ENCODE data around the gene CREM.

Gene CREM

DNA sequence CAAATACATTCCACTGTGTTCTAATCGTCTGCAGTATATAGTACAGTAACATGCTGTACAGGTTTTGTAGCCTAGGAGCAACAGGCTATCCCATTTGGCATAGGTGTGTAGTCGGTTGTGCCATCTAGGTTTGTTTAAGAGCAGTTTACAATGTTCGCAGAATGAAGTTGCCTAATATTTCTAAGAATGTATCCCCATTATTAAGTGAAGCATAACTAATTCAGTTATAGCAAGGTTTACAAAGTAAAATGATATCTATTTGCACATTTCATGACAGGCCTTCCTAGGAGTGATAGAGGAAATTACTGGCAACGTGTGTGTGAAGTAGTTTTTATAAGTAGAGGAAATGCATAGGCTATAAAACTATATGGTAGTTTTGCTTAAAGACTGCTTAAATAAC lies 4.0 kb downstream of the CREM start:
- no peak for DNase-seq

DNA sequence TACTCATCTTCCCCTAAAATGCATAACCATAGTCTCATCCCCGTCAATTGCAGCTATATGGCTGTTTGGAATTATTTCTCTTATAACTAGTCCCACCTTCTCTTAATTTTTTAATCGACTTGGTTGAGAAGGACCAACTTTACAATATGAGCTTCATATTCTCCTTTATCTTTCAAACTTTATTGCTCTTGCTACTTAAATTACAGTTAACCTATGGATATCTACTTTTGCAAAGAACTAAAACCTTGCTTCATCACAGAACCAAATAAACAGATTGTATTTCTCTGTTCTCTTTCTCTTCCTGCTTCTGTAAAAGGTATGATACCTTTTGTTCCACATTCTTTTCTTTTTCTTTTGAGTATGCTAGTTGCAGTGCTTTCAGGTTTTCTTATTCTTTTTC lies 6.1 kb downstream of the CREM start:
- in situ Hi-C loops (cut with HindIII; ENCODE audit: low pct_ligation_motif_present, low pct_unique_long_range_greater_than_20kb, low sequenced_read_pairs) = no loop called here
- DNase-seq = no peak

More for the DNA sequence above, 4.0 kb downstream of the CREM start:
- in situ Hi-C loops (cut with HindIII; ENCODE audit: low pct_ligation_motif_present, low pct_unique_long_range_greater_than_20kb, low sequenced_read_pairs) = no loop called here

DNA sequence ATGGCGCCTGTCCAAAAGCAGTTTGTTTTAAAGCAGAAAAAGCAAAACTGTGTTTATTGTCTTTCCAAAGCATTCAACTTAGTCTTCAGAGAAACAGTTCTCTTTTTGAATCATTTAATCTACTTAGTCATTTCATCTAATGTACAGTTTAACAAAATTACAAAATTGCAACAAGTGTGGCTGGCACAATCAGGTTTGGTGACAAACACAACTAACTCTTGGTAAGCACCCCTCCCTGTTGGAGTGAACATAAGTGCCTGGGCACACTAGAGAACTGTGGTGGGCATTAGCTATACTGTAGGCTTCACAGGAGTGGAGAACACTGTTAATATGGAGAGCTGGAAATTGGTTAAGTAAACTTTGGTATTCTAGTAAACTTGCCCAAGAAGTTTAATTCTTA lies 6.9 kb downstream of the CREM start:
- in situ Hi-C loops (cut with HindIII; ENCODE audit: low pct_ligation_motif_present, low pct_unique_long_range_greater_than_20kb, low sequenced_read_pairs) = no loop called here
- no peak for DNase-seq

DNA sequence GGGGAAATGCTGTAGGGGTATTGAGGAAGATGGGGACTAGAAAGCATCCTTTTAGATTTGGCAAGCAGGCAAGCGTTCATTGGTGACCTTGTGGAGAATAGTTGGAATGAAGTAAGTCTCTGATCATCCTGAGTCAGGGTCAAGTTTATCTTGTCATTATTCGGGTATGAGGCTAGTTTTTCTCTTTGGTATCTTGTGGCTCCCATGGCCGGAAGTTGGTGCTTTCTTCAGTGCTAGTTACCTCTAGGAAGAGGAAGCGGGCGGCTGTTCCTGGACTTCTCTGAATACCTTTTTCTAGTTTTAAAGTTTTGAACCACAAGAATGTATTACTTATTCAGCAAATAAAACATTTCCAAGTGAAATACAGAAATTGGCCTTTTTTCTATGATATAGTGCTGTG lies 9.2 kb downstream of the CREM start:
- DNase-seq = no peak
- in situ Hi-C loops (cut with HindIII; ENCODE audit: low pct_ligation_motif_present, low pct_unique_long_range_greater_than_20kb, low sequenced_read_pairs) = no loop called here

DNA sequence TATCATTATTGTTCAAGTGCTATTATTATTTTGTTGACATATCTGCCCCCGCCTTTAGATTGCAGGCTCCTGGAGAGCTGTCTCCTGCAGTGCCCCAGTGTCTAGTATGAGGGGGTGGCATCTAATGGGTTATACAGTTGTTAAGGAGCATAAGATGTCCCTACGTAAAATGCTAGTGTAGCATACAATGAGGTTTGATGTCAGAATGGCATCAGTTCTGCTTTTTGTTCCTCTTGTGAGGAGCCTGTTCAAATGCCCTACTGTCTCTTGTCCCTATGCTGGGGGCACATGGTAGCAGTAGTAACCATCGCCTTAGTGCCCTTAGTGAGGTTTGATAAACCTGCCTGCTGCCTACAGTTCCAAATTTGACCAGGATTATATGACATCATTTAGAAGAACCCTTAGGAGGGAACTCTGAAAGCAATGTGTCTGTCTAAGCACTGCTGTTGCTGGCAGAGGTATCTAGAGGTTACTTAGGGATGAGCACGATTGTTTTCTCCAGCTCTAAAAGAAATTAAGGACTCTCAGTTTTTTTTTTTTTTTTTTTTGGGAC lies 9.7 kb downstream of the CREM start:
- no peak for DNase-seq
- in situ Hi-C loops (cut with HindIII; ENCODE audit: low pct_ligation_motif_present, low pct_unique_long_range_greater_than_20kb, low sequenced_read_pairs) = no loop called here

DNA sequence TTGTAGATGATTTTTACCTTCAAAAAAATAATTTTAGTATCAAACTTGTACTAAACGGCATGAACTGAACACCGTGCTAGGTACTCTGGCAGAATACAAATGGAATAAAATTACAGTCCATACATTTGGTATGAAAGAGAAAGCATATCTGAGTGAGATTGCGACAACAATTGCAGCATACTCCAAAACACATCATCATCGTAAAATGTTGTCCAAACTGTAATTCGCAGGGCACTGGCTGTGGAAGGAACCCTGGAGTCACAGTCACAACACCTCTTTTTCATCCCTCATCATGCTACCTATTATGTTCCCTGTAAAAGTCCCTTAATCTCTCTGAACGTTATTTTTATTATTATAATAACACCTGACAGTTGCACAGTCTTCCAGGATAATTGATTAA lies 13.5 kb downstream of the CREM start:
- no peak for DNase-seq
- in situ Hi-C loops (cut with HindIII; ENCODE audit: low pct_ligation_motif_present, low pct_unique_long_range_greater_than_20kb, low sequenced_read_pairs) = no loop called here

DNA sequence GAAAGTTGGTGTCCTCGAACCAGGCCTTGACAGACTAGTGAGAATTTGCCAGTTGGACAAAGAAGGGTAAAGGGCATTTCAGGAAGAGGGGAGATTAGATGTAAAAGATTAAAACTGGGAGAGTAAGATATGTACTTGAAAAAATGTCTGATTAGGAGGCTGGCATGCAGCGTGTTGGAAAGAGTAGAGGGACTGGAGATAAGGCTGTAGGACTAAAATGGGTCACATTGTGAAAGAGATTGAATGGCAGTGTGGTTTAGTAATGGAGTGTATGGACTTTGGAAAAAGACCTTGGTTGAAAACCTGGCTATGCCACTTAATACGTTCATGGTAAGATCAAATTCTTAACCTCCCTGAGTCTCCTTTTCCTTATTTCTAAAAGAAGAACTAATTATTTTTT lies 14.1 kb downstream of the CREM start:
- DNase-seq = no peak

DNA sequence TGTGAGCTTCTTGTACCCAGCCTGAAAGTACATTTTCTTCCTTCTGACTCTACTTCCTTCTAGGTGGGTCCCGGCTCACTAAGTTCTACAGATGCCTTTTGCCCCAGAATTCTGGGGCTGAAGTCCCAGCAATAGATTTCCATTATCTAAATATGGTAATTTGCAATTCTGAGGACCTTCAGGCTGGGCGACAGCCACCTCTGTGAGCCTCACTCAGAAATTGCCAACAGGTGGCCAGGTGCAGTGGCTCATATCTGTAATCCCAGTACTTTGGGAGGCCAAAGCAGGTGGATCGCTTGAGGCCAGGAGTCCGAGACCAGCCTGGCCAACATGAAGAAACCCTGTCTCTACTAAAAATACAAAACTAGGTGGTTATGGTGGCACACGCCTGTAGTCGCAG lies 23.7 kb downstream of the CREM start:
- DNase-seq = no peak
- in situ Hi-C loops (cut with HindIII; ENCODE audit: low pct_ligation_motif_present, low pct_unique_long_range_greater_than_20kb, low sequenced_read_pairs) = no loop called here

More for the DNA sequence above, 14.1 kb downstream of the CREM start:
- in situ Hi-C loops (cut with HindIII; ENCODE audit: low pct_ligation_motif_present, low pct_unique_long_range_greater_than_20kb, low sequenced_read_pairs) = no loop called here

DNA sequence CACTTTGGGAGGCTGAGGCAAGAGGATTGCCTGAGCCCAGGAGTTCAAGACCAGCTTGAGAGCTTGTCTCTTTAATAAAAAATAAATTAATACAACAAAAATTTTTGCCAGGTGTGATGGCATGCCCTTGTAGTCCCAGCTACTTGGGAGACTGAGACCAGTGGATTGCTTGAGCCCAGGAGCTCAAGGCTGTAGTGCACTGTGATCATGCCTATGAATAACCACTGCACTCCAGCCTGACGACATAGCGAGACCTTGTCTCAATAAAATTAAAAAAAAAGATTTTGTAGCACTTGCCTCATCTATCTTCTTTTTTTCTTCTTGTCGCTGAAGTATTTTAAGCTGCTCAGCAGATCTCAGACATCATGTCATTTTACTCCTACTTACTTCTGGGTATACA lies 26.3 kb downstream of the CREM start:
- no peak for DNase-seq
- in situ Hi-C loops (cut with HindIII; ENCODE audit: low pct_ligation_motif_present, low pct_unique_long_range_greater_than_20kb, low sequenced_read_pairs) = no loop called here

DNA sequence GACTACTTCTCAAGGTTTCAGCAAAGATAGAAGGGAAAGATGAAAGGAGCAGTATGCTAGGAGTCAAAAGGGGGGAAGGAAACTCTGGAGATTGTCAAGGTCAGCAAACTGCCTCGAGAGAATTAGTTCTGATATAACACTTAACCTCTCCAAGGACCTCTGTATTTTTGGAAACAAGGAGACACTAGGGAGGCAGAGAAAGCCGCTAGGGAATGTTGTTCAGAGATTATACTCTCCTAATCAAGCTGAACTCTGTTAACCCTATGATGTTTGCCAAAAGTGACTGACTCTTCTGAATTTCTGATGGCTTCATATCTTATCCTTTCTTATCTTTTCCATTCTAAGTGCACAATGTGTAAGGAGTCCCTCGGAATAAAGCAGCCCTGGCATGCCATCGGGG lies 27.1 kb downstream of the CREM start:
- no peak for DNase-seq
- in situ Hi-C loops (cut with HindIII; ENCODE audit: low pct_ligation_motif_present, low pct_unique_long_range_greater_than_20kb, low sequenced_read_pairs) = no loop called here

DNA sequence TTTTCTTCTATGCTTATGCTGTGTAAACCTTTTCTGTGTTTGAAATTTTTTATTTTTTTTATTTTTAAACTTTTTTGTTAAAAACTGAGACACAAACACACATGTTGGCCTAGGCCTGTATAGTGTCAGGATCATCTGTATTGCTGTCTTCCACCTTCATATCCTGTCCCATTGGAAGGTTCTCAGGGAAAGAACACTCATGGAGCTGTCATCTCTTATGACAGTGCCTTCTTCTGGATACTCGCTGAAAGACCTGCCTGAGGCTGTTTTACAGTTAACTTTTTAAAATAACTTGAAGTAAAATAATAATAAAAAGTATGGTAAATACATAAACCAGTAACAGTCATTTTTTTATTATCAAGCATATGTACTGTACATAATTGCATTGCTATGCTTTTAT lies 34.1 kb downstream of the CREM start:
- no peak for DNase-seq
- in situ Hi-C loops (cut with HindIII; ENCODE audit: low pct_ligation_motif_present, low pct_unique_long_range_greater_than_20kb, low sequenced_read_pairs) = no loop called here

DNA sequence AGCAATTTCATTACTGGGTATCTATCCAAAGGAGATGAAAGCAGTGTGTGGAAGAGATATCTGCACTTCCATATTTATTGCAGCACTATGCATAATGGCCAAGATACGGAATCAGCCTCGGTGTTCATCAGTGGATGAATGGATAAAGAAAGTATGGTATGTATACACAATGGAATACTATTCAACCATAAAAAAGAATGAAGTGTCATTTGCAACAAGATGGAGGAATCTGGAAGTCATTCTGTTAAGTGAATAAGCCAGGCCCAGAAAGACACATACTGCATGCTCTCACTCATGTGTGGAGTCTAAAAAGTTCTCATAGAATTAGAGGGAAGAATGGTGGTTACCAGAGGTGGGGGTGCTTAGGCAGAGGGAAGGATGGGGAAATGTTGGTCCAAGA lies 35.3 kb downstream of the CREM start:
- DNase-seq = no peak
- in situ Hi-C loops (cut with HindIII; ENCODE audit: low pct_ligation_motif_present, low pct_unique_long_range_greater_than_20kb, low sequenced_read_pairs) = no loop called here

DNA sequence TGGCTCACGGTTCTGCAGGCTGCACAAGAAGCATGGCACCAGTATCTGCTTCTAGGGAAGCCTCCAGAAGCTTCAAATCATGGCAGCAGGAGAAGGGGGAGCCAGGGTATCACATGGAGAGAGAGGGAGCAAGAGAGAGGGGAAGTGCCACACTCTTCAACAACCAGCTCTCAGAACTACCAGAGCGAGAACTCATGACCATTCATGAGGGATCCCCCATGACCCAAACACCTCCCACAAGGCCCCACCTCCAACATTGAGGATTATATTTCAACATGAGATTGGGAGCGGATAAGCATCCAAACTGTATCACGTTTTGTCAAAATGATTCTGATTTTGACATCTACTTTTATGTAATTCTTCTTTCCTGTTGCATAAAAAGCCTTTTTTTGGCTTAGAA lies 38.5 kb downstream of the CREM start:
- DNase-seq = no peak
- in situ Hi-C loops (cut with HindIII; ENCODE audit: low pct_ligation_motif_present, low pct_unique_long_range_greater_than_20kb, low sequenced_read_pairs) = no loop called here

DNA sequence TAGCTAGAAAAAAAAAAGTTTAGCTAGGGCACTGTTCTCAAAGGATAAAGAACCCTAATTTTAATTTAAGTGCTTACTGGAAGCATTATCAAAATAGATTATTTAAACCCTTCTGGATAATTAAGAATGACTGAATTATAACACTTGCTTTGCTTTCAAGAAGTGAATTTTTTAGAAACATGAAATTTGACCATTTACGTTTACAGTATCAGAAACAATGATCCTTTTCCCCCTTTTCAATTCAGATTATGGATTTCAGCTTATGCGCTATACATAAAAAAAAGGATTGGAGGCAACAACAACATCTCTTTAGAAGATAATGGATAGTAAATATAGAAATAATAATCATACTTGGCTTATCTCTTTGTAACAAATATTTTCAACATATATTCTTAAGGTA lies 39.2 kb downstream of the CREM start:
- no peak for DNase-seq
- in situ Hi-C loops (cut with HindIII; ENCODE audit: low pct_ligation_motif_present, low pct_unique_long_range_greater_than_20kb, low sequenced_read_pairs) = no loop called here

DNA sequence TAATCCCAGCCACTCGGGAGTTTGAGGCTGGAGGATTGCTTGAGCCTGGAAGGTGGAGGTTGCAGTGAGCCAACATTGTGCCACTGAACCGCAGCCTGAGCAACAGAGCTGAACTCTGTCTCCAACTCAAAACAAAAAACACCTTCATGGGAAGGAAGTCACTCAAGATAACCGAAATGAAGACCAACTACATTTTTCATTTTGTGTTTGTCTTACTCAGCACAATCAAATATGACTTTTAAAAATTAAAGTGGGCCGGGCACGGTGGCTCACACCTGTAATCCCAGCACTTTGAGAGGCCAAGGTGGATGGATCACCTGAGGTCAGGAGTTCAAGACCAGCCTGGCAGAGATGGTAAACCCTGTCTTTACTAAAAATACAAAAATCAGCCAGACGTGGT lies 40.0 kb downstream of the CREM start:
- in situ Hi-C loops (cut with HindIII; ENCODE audit: low pct_ligation_motif_present, low pct_unique_long_range_greater_than_20kb, low sequenced_read_pairs) = no loop called here
- DNase-seq = no peak

DNA sequence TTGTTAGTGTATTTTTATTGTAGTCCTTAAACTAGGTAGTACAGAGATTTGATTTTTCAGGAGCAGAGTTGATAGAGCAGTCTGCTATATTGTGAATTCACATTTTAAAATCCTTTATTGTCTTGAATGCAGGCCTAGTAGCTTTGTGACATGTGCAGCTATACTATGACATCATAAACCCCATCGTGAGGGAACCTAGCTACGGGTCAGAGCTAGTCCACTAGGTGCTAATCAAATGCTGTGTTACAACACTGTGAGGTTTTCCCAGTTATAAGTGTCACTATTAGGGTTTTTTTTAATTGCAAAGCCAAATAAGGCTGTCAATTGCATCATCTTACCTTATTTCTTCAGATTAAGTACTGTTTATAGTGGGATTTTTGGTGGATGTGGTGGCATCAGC lies 40.7 kb downstream of the CREM start:
- no peak for DNase-seq
- in situ Hi-C loops (cut with HindIII; ENCODE audit: low pct_ligation_motif_present, low pct_unique_long_range_greater_than_20kb, low sequenced_read_pairs) = no loop called here

DNA sequence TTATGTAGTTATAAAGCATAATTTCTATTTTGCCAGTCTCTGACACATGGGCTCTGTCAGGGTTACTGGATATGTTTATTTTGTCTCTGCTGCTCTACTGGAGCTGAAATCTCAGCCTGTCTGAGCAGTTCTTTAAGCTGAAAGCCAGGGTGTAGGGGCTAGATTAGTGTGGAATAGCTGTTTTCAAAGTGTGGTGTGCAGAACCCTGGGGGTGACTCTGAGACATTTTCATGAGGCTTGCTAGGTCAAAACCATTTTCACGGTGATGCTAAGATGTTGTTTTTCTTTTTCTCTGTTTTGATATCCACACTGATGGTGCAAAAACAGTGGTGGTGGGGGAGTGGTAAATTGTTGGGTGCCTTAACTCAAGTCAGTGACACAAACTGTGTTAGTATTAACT lies 45.5 kb downstream of the CREM start:
- in situ Hi-C loops (cut with HindIII; ENCODE audit: low pct_ligation_motif_present, low pct_unique_long_range_greater_than_20kb, low sequenced_read_pairs) = no loop called here
- no peak for DNase-seq

DNA sequence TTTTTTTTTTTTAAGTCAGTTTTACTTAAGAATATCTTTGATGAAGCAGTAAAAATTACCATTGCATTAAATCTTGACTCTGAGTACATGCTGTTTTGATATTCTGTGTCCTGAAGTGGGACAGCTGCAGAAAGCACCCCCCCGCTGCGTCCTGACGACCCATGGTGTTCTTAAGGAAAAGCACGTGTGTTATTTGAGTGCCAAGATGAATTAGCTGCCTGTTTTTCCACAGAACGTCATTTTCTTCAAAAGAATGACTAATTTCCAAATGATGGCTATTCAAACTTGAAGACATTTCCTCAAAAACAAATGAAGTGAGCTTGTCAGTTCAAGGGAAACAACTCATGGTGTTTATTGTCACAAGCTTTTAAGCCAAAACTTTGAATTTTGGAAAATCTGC lies 45.9 kb downstream of the CREM start:
- DNase-seq = no peak
- in situ Hi-C loops (cut with HindIII; ENCODE audit: low pct_ligation_motif_present, low pct_unique_long_range_greater_than_20kb, low sequenced_read_pairs) = no loop called here

DNA sequence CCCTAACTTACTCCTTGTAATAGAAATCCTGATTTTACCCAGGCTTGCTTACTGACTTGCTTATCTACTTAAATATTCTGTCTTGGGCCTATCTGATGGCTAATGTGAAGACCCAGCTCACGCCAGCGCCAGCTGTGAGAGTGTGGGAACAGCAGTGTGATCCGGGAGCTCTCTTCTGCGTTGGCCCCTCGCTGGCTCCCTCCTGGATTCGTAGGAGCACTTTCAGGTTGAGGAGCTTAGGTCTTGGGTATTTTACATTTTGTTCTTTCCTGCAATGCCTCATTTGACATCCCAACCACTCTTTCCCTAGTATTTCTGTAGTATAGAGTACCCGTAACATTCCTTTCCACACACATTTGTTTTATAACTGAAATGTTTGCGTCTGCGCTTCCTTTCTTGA lies 51.7 kb downstream of the CREM start:
- no peak for DNase-seq
- in situ Hi-C loops (cut with HindIII; ENCODE audit: low pct_ligation_motif_present, low pct_unique_long_range_greater_than_20kb, low sequenced_read_pairs) = no loop called here

DNA sequence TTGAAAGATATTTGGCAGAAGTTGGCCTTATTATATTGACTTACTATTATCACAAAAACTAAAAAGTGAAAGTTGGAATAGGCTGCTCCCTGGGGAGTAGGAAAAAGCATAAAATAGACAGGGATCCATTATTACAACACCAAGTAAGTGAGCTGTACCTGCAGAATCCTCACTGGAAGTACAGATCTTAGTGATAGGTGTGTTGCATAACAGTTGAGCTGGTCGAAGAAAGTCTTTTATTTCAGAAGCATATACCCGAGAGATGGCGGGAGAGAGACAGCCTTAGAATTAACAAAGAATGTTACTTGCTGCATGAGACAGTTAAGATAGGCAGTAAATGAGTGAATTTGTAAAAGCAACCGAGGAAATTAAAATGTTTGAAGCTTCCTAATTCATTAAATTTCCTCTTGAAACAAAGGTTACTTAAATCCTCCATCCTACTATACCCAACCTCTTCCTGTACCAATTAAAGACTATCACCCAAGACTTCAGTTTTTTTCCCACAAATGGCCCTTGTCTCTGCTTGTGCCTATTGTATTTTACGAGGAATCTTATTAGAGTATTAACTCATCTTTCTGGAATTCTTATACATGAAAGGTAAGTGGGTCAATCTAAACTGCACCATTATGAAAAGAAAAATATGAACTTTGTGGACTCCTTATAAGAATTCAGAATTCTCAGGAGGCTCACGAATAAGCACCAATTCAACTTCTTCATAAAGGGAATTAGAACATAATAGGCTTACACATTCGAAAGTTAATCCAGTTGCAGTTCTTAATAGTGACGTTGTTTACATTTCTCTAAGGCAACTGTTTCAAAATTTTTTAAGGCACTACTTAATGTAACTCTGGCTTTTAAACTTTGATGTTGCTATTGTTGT lies 56.2 kb downstream of the CREM start:
- DNase-seq = no peak
- in situ Hi-C loops (cut with HindIII; ENCODE audit: low pct_ligation_motif_present, low pct_unique_long_range_greater_than_20kb, low sequenced_read_pairs) = no loop called here

Data from ACHN (cell line).